ENCODE measurements around the gene CADM4. TPM values are rescaled to one million over a fixed set of nuclear protein-coding genes. Genes with fewer than 3 reads are reported as not detected.

Gene CADM4
- total and polyA plus RNA-seq, 2 experiments from 2014 or later: 16.6 to 22.7 TPM

DNA sequence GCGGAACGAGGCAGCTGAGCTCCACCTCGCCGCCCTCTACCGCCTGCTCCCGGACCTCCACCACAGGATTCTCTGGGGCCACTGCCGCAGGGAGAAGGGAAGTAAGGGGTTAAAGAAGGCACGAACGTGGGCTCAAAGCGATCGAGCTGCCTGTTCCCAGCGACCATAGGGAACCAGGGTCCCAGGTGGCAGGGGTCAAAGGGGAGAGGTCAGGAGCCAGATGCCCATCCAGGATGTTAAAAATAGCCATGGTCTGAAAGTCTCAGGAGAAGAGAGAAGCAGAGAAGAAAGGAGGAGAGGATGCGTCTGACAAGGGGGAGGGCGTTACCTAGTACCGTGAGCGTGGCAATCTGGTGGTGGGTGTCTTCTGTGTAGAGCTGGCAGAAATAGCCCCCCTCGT lies 12.8 kb downstream of the CADM4 start:
- H3K4me2 ChIP-seq: no peak overlapping the region
- H3K79me2 ChIP-seq: no peaks in the 10 kb centered on the region
- H3K4me1 ChIP-seq (ENCODE audit: insufficient read depth): no peaks in the 10 kb centered on the region
- no peak for DNase-seq (ENCODE audit: low spot score)
- H3K9me3 ChIP-seq (ENCODE audit: low read depth): no peaks in the 10 kb centered on the region
- H3K27ac ChIP-seq: no peak overlapping the region
- WGBS (ENCODE audit: low lambda C conversion rate, missing lambda C conversion rate): 86% methylated on average over 17 of the region's 17 CpGs
- H3K4me3 ChIP-seq: no peak overlapping the region
- H2AFZ ChIP-seq: no peak overlapping the region
- no peak for TF ChIP-seq EZH2phosphoT487 (IDR thresholded peaks at IDR 0.05; ENCODE audit: low read depth, severe bottlenecking, unreplicated experiment)
- TF ChIP-seq, protein P1, sequence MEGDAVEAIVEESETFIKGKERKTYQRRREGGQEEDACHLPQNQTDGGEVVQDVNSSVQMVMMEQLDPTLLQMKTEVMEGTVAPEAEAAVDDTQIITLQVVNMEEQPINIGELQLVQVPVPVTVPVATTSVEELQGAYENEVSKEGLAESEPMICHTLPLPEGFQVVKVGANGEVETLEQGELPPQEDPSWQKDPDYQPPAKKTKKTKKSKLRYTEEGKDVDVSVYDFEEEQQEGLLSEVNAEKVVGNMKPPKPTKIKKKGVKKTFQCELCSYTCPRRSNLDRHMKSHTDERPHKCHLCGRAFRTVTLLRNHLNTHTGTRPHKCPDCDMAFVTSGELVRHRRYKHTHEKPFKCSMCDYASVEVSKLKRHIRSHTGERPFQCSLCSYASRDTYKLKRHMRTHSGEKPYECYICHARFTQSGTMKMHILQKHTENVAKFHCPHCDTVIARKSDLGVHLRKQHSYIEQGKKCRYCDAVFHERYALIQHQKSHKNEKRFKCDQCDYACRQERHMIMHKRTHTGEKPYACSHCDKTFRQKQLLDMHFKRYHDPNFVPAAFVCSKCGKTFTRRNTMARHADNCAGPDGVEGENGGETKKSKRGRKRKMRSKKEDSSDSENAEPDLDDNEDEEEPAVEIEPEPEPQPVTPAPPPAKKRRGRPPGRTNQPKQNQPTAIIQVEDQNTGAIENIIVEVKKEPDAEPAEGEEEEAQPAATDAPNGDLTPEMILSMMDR (IDR thresholded peaks at IDR 0.05; ENCODE audit: poor library complexity): no peak
- no peak for TF ChIP-seq EZH2 (IDR thresholded peaks at IDR 0.05; ENCODE audit: borderline replicate concordance)
- no peaks in the 10 kb centered on the region for H3K9me2 ChIP-seq (replicated peaks; ENCODE audit: insufficient read depth)
- H3K36me3 ChIP-seq (replicated peaks; ENCODE audit: insufficient read depth, low read depth): no peaks in the 10 kb centered on the region
- no peaks in the 10 kb centered on the region for H4K20me1 ChIP-seq (ENCODE audit: insufficient read depth, poor library complexity, severe bottlenecking)
- H3K27me3 ChIP-seq: no peaks in the 10 kb centered on the region

DNA sequence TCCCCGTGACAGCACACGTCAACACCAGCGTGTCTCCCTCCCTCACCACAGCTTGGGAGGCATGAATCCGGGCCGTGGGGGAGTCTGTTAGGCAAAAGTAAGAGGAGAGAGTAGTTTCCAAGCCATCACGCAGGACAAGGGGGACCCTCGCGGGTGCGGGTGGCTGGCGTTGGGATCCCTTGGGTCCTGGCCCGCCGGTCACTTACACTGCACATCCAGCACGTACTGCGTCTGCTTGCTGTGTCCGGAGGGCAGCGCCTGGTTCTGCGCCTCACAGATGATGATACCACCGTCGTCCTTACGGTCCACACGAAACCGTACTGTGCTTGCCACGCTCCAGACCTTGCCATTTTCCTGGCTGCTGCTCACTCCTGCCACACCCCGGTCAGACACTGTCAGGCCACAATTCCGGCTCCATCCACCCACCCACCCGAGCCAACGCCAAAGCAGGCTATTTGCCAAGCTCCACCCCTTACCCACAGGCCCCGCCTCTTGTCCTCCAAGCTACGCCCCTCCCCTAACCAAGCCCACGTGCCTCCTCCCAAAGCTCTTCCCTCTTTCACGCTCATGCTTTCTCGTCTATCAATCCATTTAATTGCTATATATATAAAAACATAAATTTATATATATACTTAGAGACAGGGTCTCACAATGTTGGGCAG lies 13.6 kb downstream of the CADM4 start:
- Histone ChIP-seq H3K79me2 (peaks cover under 1% of the 10 kb centered on the region), H3K4me1 (ENCODE audit: insufficient read depth) (no peaks in the 10 kb centered on the region), H3K4me3 (no peak overlapping the region), H3K4me2 (no peak overlapping the region), H3K9me3 (ENCODE audit: low read depth) (no peaks in the 10 kb centered on the region), H4K20me1 (ENCODE audit: insufficient read depth, poor library complexity, severe bottlenecking) (no peaks in the 10 kb centered on the region), H3K9me2 (replicated peaks; ENCODE audit: insufficient read depth) (no peaks in the 10 kb centered on the region), H3K36me3 (replicated peaks; ENCODE audit: insufficient read depth, low read depth) (no peaks in the 10 kb centered on the region), H2AFZ (no peak overlapping the region), H3K27ac (no peak overlapping the region), H3K27me3 (no peaks in the 10 kb centered on the region)
- DNase-seq (ENCODE audit: low spot score): no peak
- no peak for TF ChIP-seq EZH2phosphoT487 (IDR thresholded peaks at IDR 0.05; ENCODE audit: low read depth, severe bottlenecking, unreplicated experiment)
- TF ChIP-seq, protein P1 (IDR thresholded peaks at IDR 0.05; ENCODE audit: poor library complexity): no peak
- TF ChIP-seq EZH2 (IDR thresholded peaks at IDR 0.05; ENCODE audit: borderline replicate concordance): no peak
- 94% methylated on average over 32 of the region's 32 CpGs for WGBS (ENCODE audit: low lambda C conversion rate, missing lambda C conversion rate)

GRCh38 chr19:43624933-43625332 lies 14.7 kb downstream of the CADM4 start:
- H3K27ac ChIP-seq: no peak overlapping the region
- H3K4me2 ChIP-seq: no peak overlapping the region
- H3K27me3 ChIP-seq: no peaks in the 10 kb centered on the region
- H4K20me1 ChIP-seq (ENCODE audit: insufficient read depth, poor library complexity, severe bottlenecking): no peaks in the 10 kb centered on the region
- TF ChIP-seq EZH2phosphoT487 (IDR thresholded peaks at IDR 0.05; ENCODE audit: low read depth, severe bottlenecking, unreplicated experiment): no peak
- TF ChIP-seq, protein P1 (IDR thresholded peaks at IDR 0.05; ENCODE audit: poor library complexity): peak; percentile 20
- H3K4me1 ChIP-seq (ENCODE audit: insufficient read depth): no peaks in the 10 kb centered on the region
- peaks cover 8% of the 10 kb centered on the region for H3K79me2 ChIP-seq
- no peaks in the 10 kb centered on the region for H3K36me3 ChIP-seq (replicated peaks; ENCODE audit: insufficient read depth, low read depth)
- no peaks in the 10 kb centered on the region for H3K9me2 ChIP-seq (replicated peaks; ENCODE audit: insufficient read depth)
- 42% methylated on average over 19 of the region's 30 CpGs for WGBS (ENCODE audit: low lambda C conversion rate, missing lambda C conversion rate)
- H2AFZ ChIP-seq: no peak overlapping the region
- H3K4me3 ChIP-seq: no peak overlapping the region
- no peak for DNase-seq (ENCODE audit: low spot score)
- no peaks in the 10 kb centered on the region for H3K9me3 ChIP-seq (ENCODE audit: low read depth)
